PC-9 (cell line): ENCODE results near the gene MOB3A. TPM values are rescaled to one million over a fixed set of nuclear protein-coding genes. Genes with fewer than 3 reads are reported as not detected.
"Not testable (repeated sequence)": the region's sequence is repeated elsewhere in the genome, so short reads cannot be mapped to it uniquely, and the experiment has no call there.

Experiments
- BruUV-seq: library from RNA; stranded (reverse); fragments of 400-500 nt; replicated peaks from 2 replicates; lab custom pipeline; 2021; lab: Mats Ljungman, UMichigan
- CTCF ChIA-PET: fragments of 300-600 bp; sonication (Branson Sonifier 250); formaldehyde crosslinking; loops from one replicate; lab custom pipeline; 2022; ENCODE audit warnings: antibody characterized with exemption; lab: Charles Lee
- POLR2A ChIA-PET: fragments of 300-600 bp; sonication (Branson Sonifier 250); formaldehyde crosslinking; loops from one replicate; lab custom pipeline; 2022; ENCODE audit warnings: antibody characterized with exemption; ENCODE audit not compliant: unreplicated experiment; lab: Charles Lee
- DNase-seq, 2 experiments: peaks; one replicate each; pipeline versions ENCODE4 v3.0.0 to v3.0.0-alpha.2; 2015 to 2022; ENCODE audit warnings: mixed read lengths in 1 of 2
- H2AFZ ChIP-seq: fragments of 200-600 bp; sonication (generic); 2 replicates; pipeline ENCODE4 v1.8.1; 2017; ENCODE audit warnings: antibody characterized with exemption
- H3F3A ChIP-seq: fragments of 200-600 bp; sonication (generic); 2 replicates; pipeline ENCODE4 v1.8.1; 2017; ENCODE audit warnings: antibody characterized with exemption, mild to moderate bottlenecking, low read depth; ENCODE audit not compliant: insufficient read depth
- H3K27ac ChIP-seq: fragments of 200-600 bp; sonication (generic); 2 replicates; pipeline ENCODE4 v1.6.1; 2016; ENCODE audit warnings: mixed run types
- H3K27me3 ChIP-seq: fragments of 200-600 bp; sonication (generic); 2 replicates; pipeline ENCODE4 v1.6.1; 2016; ENCODE audit warnings: low read depth, mixed run types; ENCODE audit not compliant: insufficient read depth
- H3K36me3 ChIP-seq: fragments of 200-600 bp; sonication (generic); 2 replicates; pipeline ENCODE4 v1.6.1; 2016; ENCODE audit warnings: low read depth, mixed run types
- H3K4me1 ChIP-seq: fragments of 200-600 bp; sonication (generic); replicated peaks from 2 replicates; pipeline ENCODE4 v1.6.1; 2016; ENCODE audit warnings: mixed run types; ENCODE audit not compliant: insufficient read depth
- H3K4me2 ChIP-seq: fragments of 200-600 bp; sonication (generic); 2 replicates; pipeline ENCODE4 v1.6.1; 2017; ENCODE audit warnings: mixed run types
- H3K4me3 ChIP-seq: fragments of 200-600 bp; sonication (generic); 2 replicates; pipeline ENCODE4 v1.6.1; 2016; ENCODE audit warnings: mixed run types
- H3K79me2 ChIP-seq: fragments of 200-600 bp; sonication (generic); 2 replicates; pipeline ENCODE4 v1.6.1; 2017; ENCODE audit warnings: low read depth, mixed run types
- H3K9me2 ChIP-seq: fragments of 200-600 bp; sonication (generic); 2 replicates; pipeline ENCODE4 v1.8.1; 2017; ENCODE audit warnings: mild to moderate bottlenecking; ENCODE audit not compliant: insufficient read depth
- H3K9me3 ChIP-seq: fragments of 200-600 bp; sonication (generic); 2 replicates; pipeline ENCODE4 v1.8.1; 2016; ENCODE audit warnings: low read depth; ENCODE audit not compliant: insufficient read depth
- H4K20me1 ChIP-seq: fragments of 200-600 bp; sonication (generic); 2 replicates; pipeline ENCODE4 v1.8.1; 2017; ENCODE audit not compliant: insufficient read depth
- EZH2 ChIP-seq: fragments of 200-600 bp; sonication (generic); IDR thresholded peaks from 2 replicates; pipeline ENCODE4 v1.8.0; 2017; ENCODE audit warnings: antibody characterized with exemption, low read depth
- intact Hi-C: fragments of 100-400 bp; cut with micrococcal nuclease; formaldehyde crosslinking; loops from one replicate; pipeline ENCODE4 v1.10.0; 2022; ENCODE audit not compliant: unreplicated experiment
- total RNA-seq: library from RNA; stranded (reverse); gene quantifications from 2 replicates; pipeline ENCODE4 v1.2.3, GENCODE V29; 2021
- TF ChIP-seq, protein P1 (sequence below): fragments of 200-600 bp; sonication (generic); conservative IDR thresholded peaks from 2 replicates; pipeline ENCODE4 v1.6.1; 2017; ENCODE audit warnings: mixed run types, antibody characterized with exemption, mild to moderate bottlenecking, moderate library complexity

Gene MOB3A
- total RNA-seq, 1 experiment from 2014 or later: 28.9 TPM

DNA sequence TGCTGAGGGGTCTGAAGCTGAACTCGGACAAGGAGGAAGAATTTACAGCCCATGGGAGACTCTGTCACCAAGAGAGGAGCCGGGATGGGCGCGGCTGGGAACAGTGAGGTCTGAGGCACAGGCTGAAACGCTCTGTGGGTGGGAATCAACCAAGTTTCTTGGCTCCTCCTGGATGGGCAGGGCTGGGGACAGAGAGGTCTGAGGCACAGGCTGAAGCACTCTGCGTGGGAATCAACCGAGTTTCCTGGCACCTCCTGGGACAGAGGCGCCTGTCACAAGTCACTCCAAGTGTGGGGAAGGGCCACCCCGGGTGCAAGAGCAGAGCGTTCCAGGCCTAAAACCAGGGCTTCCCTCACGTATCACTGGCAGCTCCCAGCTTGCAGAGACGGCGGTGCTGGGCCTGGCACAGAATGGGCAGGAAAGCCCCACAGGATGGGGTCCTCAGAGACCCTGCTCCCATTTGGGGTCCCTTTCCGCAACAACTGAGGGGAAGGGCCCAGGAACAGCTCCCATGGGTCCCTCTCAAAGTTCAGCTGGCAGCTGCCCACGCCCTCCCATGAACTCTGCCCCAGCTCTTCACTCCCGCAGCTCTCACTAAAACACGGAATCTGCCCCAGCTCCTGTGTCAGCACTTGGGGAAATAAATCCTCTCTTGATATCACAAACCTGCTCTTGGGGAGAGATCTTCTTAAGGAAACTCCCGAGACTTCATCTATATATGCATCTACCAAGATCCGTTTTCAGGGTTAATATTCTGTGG lies 36.8 kb upstream of the MOB3A start:
- H3F3A ChIP-seq: no peaks in the 10 kb centered on the region
- H3K4me1 ChIP-seq: no peaks in the 10 kb centered on the region
- H3K9me2 ChIP-seq: no peaks in the 10 kb centered on the region
- no TSS peak for BruUV-seq
- H3K9me3 ChIP-seq: no peaks in the 10 kb centered on the region
- TF ChIP-seq, protein P1, sequence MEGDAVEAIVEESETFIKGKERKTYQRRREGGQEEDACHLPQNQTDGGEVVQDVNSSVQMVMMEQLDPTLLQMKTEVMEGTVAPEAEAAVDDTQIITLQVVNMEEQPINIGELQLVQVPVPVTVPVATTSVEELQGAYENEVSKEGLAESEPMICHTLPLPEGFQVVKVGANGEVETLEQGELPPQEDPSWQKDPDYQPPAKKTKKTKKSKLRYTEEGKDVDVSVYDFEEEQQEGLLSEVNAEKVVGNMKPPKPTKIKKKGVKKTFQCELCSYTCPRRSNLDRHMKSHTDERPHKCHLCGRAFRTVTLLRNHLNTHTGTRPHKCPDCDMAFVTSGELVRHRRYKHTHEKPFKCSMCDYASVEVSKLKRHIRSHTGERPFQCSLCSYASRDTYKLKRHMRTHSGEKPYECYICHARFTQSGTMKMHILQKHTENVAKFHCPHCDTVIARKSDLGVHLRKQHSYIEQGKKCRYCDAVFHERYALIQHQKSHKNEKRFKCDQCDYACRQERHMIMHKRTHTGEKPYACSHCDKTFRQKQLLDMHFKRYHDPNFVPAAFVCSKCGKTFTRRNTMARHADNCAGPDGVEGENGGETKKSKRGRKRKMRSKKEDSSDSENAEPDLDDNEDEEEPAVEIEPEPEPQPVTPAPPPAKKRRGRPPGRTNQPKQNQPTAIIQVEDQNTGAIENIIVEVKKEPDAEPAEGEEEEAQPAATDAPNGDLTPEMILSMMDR: no peak
- no peak for TF ChIP-seq EZH2
- H3K4me2 ChIP-seq: no peak overlapping the region
- H4K20me1 ChIP-seq: no peaks in the 10 kb centered on the region
- no peak overlapping the region for H3K4me3 ChIP-seq
- ChIA-PET CTCF (no interaction called here), POLR2A (no interaction called here)
- no peak for DNase-seq
- H2AFZ ChIP-seq: no peak overlapping the region
- intact Hi-C loops: no loop called here
- no peak overlapping the region for H3K27ac ChIP-seq
- no peaks in the 10 kb centered on the region for H3K79me2 ChIP-seq
- no peaks in the 10 kb centered on the region for H3K27me3 ChIP-seq
- H3K36me3 ChIP-seq: no peaks in the 10 kb centered on the region

DNA sequence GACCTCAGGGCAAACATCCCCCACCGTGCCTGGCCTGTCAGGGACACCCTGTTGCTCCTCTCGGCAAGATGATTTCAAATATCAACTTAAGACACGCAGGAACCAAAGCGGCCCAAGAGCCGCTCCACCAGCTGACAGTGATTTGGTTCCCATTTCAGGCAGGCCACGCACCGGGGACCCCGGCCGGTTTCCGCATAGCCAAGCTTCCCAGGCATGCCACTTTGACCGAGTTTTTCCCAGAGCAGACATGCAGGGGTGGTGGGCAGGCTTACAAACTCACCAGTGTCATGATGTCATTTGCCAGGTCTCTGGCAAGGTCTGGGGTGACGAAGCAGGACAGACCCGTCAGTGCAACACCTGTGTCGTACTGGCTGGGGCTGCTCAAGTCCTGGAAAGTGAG lies 36.1 kb upstream of the MOB3A start:
- Histone ChIP-seq H3K27ac (no peak overlapping the region), H3F3A (no peaks in the 10 kb centered on the region), H3K27me3 (no peaks in the 10 kb centered on the region), H3K4me3 (no peak overlapping the region), H3K4me1 (no peaks in the 10 kb centered on the region), H3K9me2 (no peaks in the 10 kb centered on the region), H3K4me2 (no peak overlapping the region), H3K36me3 (no peaks in the 10 kb centered on the region), H3K79me2 (no peaks in the 10 kb centered on the region), H2AFZ (no peak overlapping the region), H4K20me1 (no peaks in the 10 kb centered on the region), H3K9me3 (no peaks in the 10 kb centered on the region)
- no peak for DNase-seq
- BruUV-seq: no TSS peak
- ChIA-PET POLR2A (no interaction called here), CTCF (no interaction called here)
- intact Hi-C loops: no loop called here
- no peak for TF ChIP-seq EZH2
- TF ChIP-seq, protein P1: no peak

DNA sequence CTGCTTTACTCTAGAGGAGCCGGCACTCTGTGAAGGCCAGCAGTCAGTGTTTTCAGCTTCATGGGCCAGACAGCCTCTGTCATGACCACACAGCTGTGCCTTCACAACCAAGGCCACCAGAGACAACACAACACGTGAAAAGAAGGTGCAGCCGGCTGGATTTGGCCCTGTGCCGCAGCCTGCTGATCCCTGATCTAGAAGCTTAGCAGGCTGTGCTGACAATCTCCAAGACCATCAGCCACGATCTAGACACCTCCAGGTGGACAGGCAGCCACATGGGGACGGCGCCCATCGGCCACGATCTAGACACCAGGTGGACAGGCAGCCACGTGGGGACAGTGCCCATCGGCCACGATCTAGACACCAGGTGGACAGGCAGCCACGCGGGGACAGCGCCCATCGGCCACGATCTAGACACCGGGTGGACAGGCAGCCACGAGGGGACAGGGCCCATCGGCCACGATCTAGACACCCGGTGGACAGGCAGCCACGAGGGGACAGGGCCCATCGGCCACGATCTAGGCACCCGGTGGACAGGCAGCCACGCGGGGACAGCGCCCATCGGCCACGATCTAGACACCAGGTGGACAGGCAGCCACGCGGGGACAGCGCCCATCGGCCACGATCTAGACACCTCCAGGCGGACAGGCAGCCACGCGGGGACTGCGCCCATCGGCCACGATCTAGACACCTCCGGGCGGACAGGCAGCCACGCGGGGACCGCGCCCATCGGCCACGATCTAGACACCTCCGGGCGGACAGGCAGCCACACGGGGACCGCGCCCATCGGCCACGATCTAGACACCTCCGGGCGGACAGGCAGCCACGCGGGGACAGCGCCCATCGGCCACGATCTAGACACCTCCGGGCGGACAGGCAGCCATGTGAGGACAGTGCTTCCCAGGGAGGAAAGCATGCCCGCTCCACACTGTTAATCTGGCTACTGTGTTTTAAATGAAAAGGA lies 35.2 kb upstream of the MOB3A start:
- DNase-seq, BruUV-seq, H3K27ac ChIP-seq, H3K4me3 ChIP-seq, CTCF ChIA-PET, H3K9me2 ChIP-seq, H3K4me2 ChIP-seq, H3K9me3 ChIP-seq, H3K36me3 ChIP-seq, H4K20me1 ChIP-seq, H3K27me3 ChIP-seq, H2AFZ ChIP-seq, H3F3A ChIP-seq, POLR2A ChIA-PET, H3K4me1 ChIP-seq, intact Hi-C loops, H3K79me2 ChIP-seq: not testable (repeated sequence)
